Adrenal gland (tissue), 12 donors: ENCODE results near the gene KCNN4. TPM values are rescaled to one million over a fixed set of nuclear protein-coding genes. Genes with fewer than 3 reads are reported as not detected.

Experiments
- DNase-seq, 7 donors: peaks; one replicate each; pipeline ENCODE4 v3.0.0-alpha.2; 2019 to 2020
- H3K27ac ChIP-seq, 5 donors: fragments of 200-600 bp; sonication (generic) in 4 of 5; 1 replicate in 3 of 5; 2 replicates in 2 of 5; pipeline versions ENCODE4 v1.5.1 to v1.8.0; 2016 to 2020; ENCODE audit warnings: mild to moderate bottlenecking in 1 of 5
- H3K27me3 ChIP-seq: fragments of 200-600 bp; 2 replicates; pipeline ENCODE4 v1.8.0; 2021
- H3K36me3 ChIP-seq, 2 donors: fragments of 200-600 bp; replicated peaks in 1 of 2; 1 replicate in 1 of 2; 2 replicates in 1 of 2; pipeline versions ENCODE4 v1.5.1 to v1.8.0; 2018 to 2022
- H3K4me1 ChIP-seq, 2 donors: fragments of 200-600 bp; replicated peaks in 1 of 2; 1 replicate in 1 of 2; 2 replicates in 1 of 2; pipeline versions ENCODE4 v1.5.1 to v1.8.0; 2018 to 2021
- H3K4me3 ChIP-seq, 4 donors: fragments of 200-600 bp; sonication (generic) in 3 of 4; one replicate each; pipeline ENCODE4 v1.5.1; 2016 to 2018
- H3K9me3 ChIP-seq, 3 donors: fragments of 200-600 bp; sonication (generic) in 1 of 3; replicated peaks in 1 of 3; 1 replicate in 2 of 3; 2 replicates in 1 of 3; pipeline versions ENCODE4 v1.5.1 to v1.8.0; 2016 to 2021
- POLR2A ChIP-seq, 2 donors: fragments of 450-650 bp; IDR thresholded peaks; one replicate each; pipeline ENCODE4 v1.6.1; 2017; ENCODE audit warnings: antibody characterized with exemption in 2 of 2, mild to moderate bottlenecking in 2 of 2, moderate library complexity in 1 of 2
- WGBS, 4 donors: extraction: QIAGEN DNeasy Blood & Tissue Kit in 2 of 4; methylation state at CpG; one replicate each; pipeline versions ENCODE4 v1.1.5 to v1.1.7; 2013 to 2017; 5-methylcytosine and 5-hydroxymethylcytosine counted together
- intact Hi-C, 2 donors: fragments of 100-400 bp; cut with DNase I; formaldehyde crosslinking; loops; one replicate each; pipeline versions ENCODE4 v1.14.1 to v1.15.0; 2022 to 2023
- polyA plus RNA-seq, 3 donors: library from polyadenylated mRNA; stranded (reverse); fragments of 200-250 nt in 2 of 3; fragments of 350-450 nt in 1 of 3; fragmentation: Illumina TruSeq in 1 of 3; extraction: RNeasy Lipid Tissue Mini Kit (QIAGEN cat#74804) in 1 of 3; gene quantifications; one replicate each; pipeline ENCODE4 v1.2.3, GENCODE V29; 2013 to 2014
- total RNA-seq, 9 donors: library from RNA; depleted of rRNA in 4 of 9; stranded (reverse); fragments of >200 nt in 4 of 9; fragments of 120-200 nt in 1 of 9; fragmentation: NEBNext Ultra II Directional in 1 of 9; extraction: Animal tissue kit (Norgen Biotek cat#: 25700) in 1 of 9; gene quantifications; one replicate each; pipeline versions ENCODE4 v1.1.0 to v1.2.4, GENCODE V29; 2013 to 2023
- TF ChIP-seq, protein P1 (sequence below), 6 experiments: fragments of 450-650 bp in 4 of 6; fragments of 200-600 bp in 2 of 6; sonication (generic) in 1 of 6; IDR thresholded peaks; 1 replicate in 5 of 6; 2 replicates in 1 of 6; pipeline versions ENCODE4 v1.5.1 to v1.8.0; 2016 to 2021; ENCODE audit warnings: antibody characterized with exemption in 6 of 6, mild to moderate bottlenecking in 2 of 6, moderate library complexity in 1 of 6
- donor health status: healthy with polysubstance abuse.
- donor health status: Bipolar disorder and iron deficiency.
- donor health status: DM: yes; HTN: yes; CAD: no.
- donor health status: DM: no; HTN: no; CAD: no.
- donor health status: DM: no; HTN: no; CAD: no.
- donor health status: DM: yes; HTN: yes; CAD: no.

KCNN4 gene
- total and polyA plus RNA-seq, 12 donors, result 0.22 to 13.0 (median 0.56) TPM

DNA sequence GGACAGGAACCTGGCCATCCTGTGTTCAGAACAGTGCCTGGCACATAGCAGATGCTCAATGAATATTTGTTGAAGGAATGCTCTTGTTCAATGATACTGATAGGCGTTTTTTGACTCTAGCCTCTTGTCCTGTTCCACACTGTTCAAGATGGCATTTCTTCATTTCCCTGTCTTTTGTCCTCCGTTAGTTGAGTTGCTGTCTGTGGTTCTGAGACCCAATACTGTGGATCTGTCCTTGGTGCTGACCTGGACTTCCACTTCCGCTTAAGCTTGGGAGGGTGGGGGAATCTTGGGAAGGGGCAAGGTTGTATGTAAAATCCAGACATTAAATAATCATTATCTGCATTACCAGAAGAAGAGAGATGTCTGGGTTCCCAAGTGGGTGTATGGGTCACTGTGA lies 8.3 kb upstream of the KCNN4 start:
- intact Hi-C loops, result loop anchor here in 1 of 2 donors (5.0 kb wide), 1 partner anchor 117 kb away; the partner anchor contains the start of gene PLAUR
- Histone ChIP-seq H3K27me3 (peaks cover 3% of the 10 kb centered on the region), H3K9me3 (no peaks in the 10 kb centered on the region), H3K4me1 (peaks cover 4 to 8% of the 10 kb centered on the region in 2 donors), H3K27ac (no peak overlapping the region), H3K36me3 (no peaks in the 10 kb centered on the region), H3K4me3 (no peak overlapping the region)
- peak in 1 of 7 donors; percentile 22 for DNase-seq
- whole genome bisulfite sequencing, 4 donors, result 4 to 9% (median 8%) methylated on average over 3 of the region's 3 CpGs
- TF ChIP-seq POLR2A (IDR thresholded peaks at IDR 0.05), result no peak
- TF ChIP-seq, protein P1, sequence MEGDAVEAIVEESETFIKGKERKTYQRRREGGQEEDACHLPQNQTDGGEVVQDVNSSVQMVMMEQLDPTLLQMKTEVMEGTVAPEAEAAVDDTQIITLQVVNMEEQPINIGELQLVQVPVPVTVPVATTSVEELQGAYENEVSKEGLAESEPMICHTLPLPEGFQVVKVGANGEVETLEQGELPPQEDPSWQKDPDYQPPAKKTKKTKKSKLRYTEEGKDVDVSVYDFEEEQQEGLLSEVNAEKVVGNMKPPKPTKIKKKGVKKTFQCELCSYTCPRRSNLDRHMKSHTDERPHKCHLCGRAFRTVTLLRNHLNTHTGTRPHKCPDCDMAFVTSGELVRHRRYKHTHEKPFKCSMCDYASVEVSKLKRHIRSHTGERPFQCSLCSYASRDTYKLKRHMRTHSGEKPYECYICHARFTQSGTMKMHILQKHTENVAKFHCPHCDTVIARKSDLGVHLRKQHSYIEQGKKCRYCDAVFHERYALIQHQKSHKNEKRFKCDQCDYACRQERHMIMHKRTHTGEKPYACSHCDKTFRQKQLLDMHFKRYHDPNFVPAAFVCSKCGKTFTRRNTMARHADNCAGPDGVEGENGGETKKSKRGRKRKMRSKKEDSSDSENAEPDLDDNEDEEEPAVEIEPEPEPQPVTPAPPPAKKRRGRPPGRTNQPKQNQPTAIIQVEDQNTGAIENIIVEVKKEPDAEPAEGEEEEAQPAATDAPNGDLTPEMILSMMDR (IDR thresholded peaks at IDR 0.05), result no peak

DNA sequence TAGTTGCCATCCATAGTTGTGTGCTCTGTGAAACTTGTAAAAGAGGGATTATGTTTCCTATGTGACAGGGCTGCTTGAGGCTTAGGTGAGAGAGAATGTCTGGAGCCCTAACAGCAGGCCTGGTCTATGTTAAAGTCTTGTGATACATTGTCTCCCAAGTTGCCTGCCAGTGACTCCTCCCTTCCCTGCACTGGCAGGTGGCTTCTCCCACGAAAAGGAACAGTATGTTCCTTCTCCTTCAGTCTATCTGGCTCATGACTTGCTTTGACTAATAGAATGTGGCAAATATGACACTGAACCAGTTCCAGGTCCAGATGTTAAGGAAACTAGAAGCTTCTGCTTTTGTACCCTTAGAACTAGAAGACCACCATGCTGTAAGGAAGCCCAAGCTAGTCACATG lies 5.9 kb upstream of the KCNN4 start:
- no peak for TF ChIP-seq POLR2A (IDR thresholded peaks at IDR 0.05)
- TF ChIP-seq, protein P1 (IDR thresholded peaks at IDR 0.05), result no peak
- Histone ChIP-seq H3K36me3 (no peaks in the 10 kb centered on the region), H3K4me1 (peaks cover 4 to 8% of the 10 kb centered on the region in 2 donors), H3K27me3 (no peaks in the 10 kb centered on the region), H3K27ac (no peak overlapping the region), H3K4me3 (no peak overlapping the region), H3K9me3 (no peaks in the 10 kb centered on the region)
- whole genome bisulfite sequencing, 4 donors, result 39 to 80% (median 51%) methylated on average over 1 of the region's 1 CpG
- intact Hi-C loops, result loop anchor here in 1 of 2 donors (5.0 kb wide), 1 partner anchor 114 kb away; the partner anchor contains the start of gene PLAUR
- DNase-seq, result no peak

DNA sequence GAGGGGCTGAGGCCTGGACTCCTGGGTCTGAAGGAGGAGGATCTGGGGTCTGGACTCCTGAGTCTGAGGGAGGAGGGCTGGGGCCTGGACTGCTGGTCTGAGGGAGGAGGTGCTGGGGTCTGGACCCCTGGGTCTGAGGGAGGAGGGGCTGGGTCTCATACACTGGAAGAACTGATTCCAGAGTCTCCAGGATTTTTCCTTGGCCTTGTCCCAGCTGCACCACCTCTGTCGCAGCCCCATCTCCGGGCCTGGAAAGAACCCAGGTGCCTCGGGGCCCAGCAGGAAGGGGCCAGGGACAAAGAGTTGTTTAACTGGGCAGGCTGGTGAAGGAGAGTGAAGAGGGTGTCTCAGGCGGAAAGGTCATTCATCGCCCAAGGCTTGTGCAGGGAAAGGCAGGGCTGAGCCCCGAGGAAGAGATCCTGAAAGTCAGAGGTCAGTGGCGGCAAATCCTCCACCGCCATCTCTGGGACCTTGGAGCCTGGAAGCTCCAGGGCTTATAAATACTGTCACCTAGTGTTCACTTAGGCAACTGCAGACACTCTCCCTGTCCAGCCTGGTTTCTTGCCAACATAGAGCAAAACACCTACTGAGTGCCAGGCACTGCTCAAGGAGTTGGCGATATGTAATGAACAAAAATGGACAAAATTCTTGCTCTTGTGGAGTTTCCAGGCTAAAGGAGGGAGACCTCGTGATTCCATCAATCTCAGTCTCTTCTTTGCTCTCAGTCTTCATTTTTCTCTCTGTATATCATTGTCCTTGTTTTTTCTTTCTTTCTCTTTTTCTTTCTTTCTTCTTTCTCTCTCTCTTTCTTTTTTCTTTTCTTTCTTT lies 4.4 kb upstream of the KCNN4 start:
- intact Hi-C loops, result loop anchor here (2.0 to 5.0 kb wide), 3 partner anchors 38 to 113 kb away; partner anchors contain the start of gene PLAUR (in 1 of the 2)
- no peak for TF ChIP-seq POLR2A (IDR thresholded peaks at IDR 0.05)
- TF ChIP-seq, protein P1 (IDR thresholded peaks at IDR 0.05), result peak; percentile 92 to 99 (median 96)
- DNase-seq, result peak; percentile 61 to 78 (median 68)
- peaks cover 4 to 8% of the 10 kb centered on the region in 2 donors for H3K4me1 ChIP-seq
- WGBS, 4 donors, result 2 to 15% (median 12%) methylated on average over 7 to 10 of the region's 10 CpGs
- peak overlapping the region in 1 of 5 donors; percentile 52 for H3K27ac ChIP-seq
- no peaks in the 10 kb centered on the region for H3K9me3 ChIP-seq
- H3K4me3 ChIP-seq, result no peak overlapping the region
- no peaks in the 10 kb centered on the region for H3K27me3 ChIP-seq
- no peaks in the 10 kb centered on the region for H3K36me3 ChIP-seq

DNA sequence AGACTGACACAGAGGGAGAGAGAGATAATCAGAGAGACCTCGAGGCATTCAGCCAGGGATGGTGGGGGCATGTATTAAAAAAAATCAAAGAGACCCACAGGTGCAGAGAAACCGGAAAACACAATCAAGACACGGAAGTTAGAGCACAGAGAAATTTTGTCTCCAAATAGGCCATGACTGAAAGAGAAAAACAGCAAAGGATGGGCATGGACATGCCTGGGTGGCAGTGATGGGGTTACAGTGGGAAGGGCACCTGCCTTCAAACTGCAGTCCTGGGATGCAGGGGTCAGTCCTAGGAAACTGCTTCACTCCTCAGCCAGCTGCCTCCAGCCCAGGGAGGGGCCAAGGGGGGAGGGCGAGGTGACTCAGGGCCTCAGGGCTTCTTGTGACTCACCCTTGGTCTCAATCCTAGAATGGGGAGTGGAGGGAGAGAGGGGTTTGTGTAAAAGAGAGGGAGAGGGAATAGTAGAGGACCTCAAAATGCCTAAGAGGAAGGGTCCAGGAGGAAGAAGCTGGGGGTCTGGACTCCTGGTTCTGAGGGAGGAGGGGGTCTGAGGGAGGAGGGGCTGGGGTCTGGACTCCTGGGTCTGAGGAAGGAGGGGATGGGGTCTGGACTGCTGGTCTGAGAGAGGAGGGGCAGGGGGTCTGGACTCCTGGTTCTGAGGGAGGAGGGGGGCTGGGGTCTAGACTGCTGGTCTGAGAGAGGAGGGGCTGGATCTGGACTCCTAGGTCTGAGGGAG lies 3.6 kb upstream of the KCNN4 start:
- Histone ChIP-seq H3K27me3 (no peaks in the 10 kb centered on the region), H3K36me3 (no peaks in the 10 kb centered on the region), H3K4me1 (peaks cover 4 to 8% of the 10 kb centered on the region in 2 donors), H3K4me3 (no peak overlapping the region), H3K9me3 (no peaks in the 10 kb centered on the region), H3K27ac (peak overlapping the region in 1 of 5 donors; percentile 52)
- TF ChIP-seq POLR2A (IDR thresholded peaks at IDR 0.05), result no peak
- TF ChIP-seq, protein P1 (IDR thresholded peaks at IDR 0.05), result no peak
- DNase-seq, result peak; percentile 78 to 91 (median 82)
- WGBS, 4 donors, result 46 to 59% (median 49%) methylated on average over 4 of the region's 4 CpGs
- intact Hi-C loops, result loop anchor here (2.0 to 5.0 kb wide), 2 partner anchors 37 to 38 kb away; no protein-coding TSS in a partner anchor
